ENCODE data around the gene PRPSAP1.

PRPSAP1 gene

GRCh38 chr17:76397687-76398522 is 44.2 kb upstream of the PRPSAP1 start:
- H3K4me3 ChIP-seq (ENCODE audit: low read depth, low read length) = no peak overlapping the region
- H3K4me2 ChIP-seq (ENCODE audit: low read length) = peak overlapping the region; percentile 32
- peak overlapping the region; percentile 78 for H3K27ac ChIP-seq
- peaks cover 24% of the 10 kb centered on the region for H3K4me1 ChIP-seq
- peaks cover 7% of the 10 kb centered on the region for H3K79me2 ChIP-seq
- H3K27me3 ChIP-seq (ENCODE audit: control insufficient read depth, insufficient read depth, low read length) = no peaks in the 10 kb centered on the region
- TF ChIP-seq, protein P1, sequence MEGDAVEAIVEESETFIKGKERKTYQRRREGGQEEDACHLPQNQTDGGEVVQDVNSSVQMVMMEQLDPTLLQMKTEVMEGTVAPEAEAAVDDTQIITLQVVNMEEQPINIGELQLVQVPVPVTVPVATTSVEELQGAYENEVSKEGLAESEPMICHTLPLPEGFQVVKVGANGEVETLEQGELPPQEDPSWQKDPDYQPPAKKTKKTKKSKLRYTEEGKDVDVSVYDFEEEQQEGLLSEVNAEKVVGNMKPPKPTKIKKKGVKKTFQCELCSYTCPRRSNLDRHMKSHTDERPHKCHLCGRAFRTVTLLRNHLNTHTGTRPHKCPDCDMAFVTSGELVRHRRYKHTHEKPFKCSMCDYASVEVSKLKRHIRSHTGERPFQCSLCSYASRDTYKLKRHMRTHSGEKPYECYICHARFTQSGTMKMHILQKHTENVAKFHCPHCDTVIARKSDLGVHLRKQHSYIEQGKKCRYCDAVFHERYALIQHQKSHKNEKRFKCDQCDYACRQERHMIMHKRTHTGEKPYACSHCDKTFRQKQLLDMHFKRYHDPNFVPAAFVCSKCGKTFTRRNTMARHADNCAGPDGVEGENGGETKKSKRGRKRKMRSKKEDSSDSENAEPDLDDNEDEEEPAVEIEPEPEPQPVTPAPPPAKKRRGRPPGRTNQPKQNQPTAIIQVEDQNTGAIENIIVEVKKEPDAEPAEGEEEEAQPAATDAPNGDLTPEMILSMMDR (IDR thresholded peaks at IDR 0.05) = peak; percentile 99
- H2AFZ ChIP-seq = no peak overlapping the region
- H3K9me3 ChIP-seq (ENCODE audit: control insufficient read depth, low read length) = no peaks in the 10 kb centered on the region
- H3K36me3 ChIP-seq (ENCODE audit: control insufficient read depth, insufficient read depth, low read length) = no peaks in the 10 kb centered on the region
- no peak overlapping the region for H3K9ac ChIP-seq

DNA sequence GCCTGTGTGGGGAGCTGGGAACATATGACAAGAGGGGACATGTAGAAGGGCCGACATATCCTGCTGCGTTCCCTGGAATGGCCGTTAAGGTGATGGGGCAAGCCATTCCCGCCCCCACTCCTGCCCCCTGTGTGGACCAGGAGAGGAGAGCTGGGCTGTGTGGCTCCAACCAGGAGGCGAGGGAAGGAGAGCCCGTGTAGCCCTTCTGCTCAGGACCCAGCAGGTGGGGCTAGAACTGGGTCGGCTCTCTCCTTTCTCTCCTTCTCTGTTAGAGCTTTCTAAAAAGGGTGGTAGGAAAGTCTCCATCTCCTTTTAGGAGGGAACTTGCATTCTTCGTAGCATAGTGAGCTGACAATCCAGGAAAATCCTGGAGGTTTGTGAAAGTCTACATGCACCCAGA is 43.5 kb upstream of the PRPSAP1 start:
- H3K9ac ChIP-seq = no peak overlapping the region
- H3K36me3 ChIP-seq (ENCODE audit: control insufficient read depth, insufficient read depth, low read length) = no peaks in the 10 kb centered on the region
- H3K79me2 ChIP-seq = peaks cover 4% of the 10 kb centered on the region
- TF ChIP-seq, protein P1 (IDR thresholded peaks at IDR 0.05) = no peak
- peaks cover 24% of the 10 kb centered on the region for H3K4me1 ChIP-seq
- no peak overlapping the region for H2AFZ ChIP-seq
- H3K4me2 ChIP-seq (ENCODE audit: low read length) = no peak overlapping the region
- no peaks in the 10 kb centered on the region for H3K9me3 ChIP-seq (ENCODE audit: control insufficient read depth, low read length)
- no peak overlapping the region for H3K27ac ChIP-seq
- no peak overlapping the region for H3K4me3 ChIP-seq (ENCODE audit: low read depth, low read length)
- no peaks in the 10 kb centered on the region for H3K27me3 ChIP-seq (ENCODE audit: control insufficient read depth, insufficient read depth, low read length)

DNA sequence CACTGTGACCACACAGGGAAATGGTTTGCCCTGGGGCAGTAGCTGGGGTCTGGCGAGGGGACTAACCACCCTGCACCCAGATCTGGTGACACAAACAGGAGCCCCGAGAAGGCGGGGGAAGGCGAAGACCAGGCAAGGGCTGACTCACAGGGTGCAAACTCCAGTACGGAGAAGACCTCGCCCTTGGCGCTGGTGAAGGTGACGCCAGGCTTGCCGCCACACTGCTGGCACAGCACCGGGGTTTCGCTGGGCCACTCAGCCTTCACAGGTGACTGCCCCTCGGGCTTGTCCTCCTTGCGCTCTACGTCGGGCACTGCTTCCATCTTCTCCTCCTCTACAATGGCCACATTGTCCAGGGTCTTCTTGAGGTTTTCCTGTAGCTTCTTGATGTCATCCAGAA is 42.3 kb upstream of the PRPSAP1 start:
- no peak overlapping the region for H3K9ac ChIP-seq
- H3K4me2 ChIP-seq (ENCODE audit: low read length) = no peak overlapping the region
- no peak overlapping the region for H2AFZ ChIP-seq
- H3K4me1 ChIP-seq = peaks cover 24% of the 10 kb centered on the region
- H3K36me3 ChIP-seq (ENCODE audit: control insufficient read depth, insufficient read depth, low read length) = no peaks in the 10 kb centered on the region
- no peaks in the 10 kb centered on the region for H3K27me3 ChIP-seq (ENCODE audit: control insufficient read depth, insufficient read depth, low read length)
- H3K79me2 ChIP-seq = no peaks in the 10 kb centered on the region
- no peak overlapping the region for H3K4me3 ChIP-seq (ENCODE audit: low read depth, low read length)
- no peaks in the 10 kb centered on the region for H3K9me3 ChIP-seq (ENCODE audit: control insufficient read depth, low read length)
- no peak overlapping the region for H3K27ac ChIP-seq
- TF ChIP-seq, protein P1 (IDR thresholded peaks at IDR 0.05) = no peak

DNA sequence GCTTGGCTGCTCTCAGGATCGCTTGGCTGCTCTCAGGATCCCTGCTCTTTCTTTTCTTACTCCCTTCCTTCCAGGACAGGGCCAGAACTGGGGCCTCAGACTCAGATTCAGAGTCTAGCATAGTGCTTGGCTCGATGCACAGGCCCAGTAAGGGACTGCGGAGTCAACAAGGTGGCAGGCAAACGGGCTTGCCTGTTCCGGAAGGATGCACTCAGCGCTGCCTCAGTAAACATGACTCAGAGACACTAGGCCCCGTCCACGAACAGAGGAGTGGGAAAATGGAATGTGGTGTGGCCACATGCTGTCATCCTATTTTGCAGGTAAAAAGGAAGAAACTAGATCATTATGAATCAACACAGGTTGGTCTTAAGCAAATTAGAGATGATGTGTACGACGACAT is 40.5 kb upstream of the PRPSAP1 start:
- H3K27me3 ChIP-seq (ENCODE audit: control insufficient read depth, insufficient read depth, low read length) = no peaks in the 10 kb centered on the region
- H3K4me2 ChIP-seq (ENCODE audit: low read length) = no peak overlapping the region
- H3K79me2 ChIP-seq = no peaks in the 10 kb centered on the region
- H3K9ac ChIP-seq = no peak overlapping the region
- no peak overlapping the region for H2AFZ ChIP-seq
- TF ChIP-seq, protein P1 (IDR thresholded peaks at IDR 0.05) = no peak
- peaks cover 14% of the 10 kb centered on the region for H3K4me1 ChIP-seq
- no peaks in the 10 kb centered on the region for H3K9me3 ChIP-seq (ENCODE audit: control insufficient read depth, low read length)
- H3K4me3 ChIP-seq (ENCODE audit: low read depth, low read length) = no peak overlapping the region
- no peaks in the 10 kb centered on the region for H3K36me3 ChIP-seq (ENCODE audit: control insufficient read depth, insufficient read depth, low read length)
- no peak overlapping the region for H3K27ac ChIP-seq

All from parathyroid adenoma (tissue), 2 donors.